Measurements from ENCODE around the gene NIM1K.
"Not testable (repeated sequence)": the region's sequence is repeated elsewhere in the genome, so short reads cannot be mapped to it uniquely, and the experiment has no call there.

Gene NIM1K

GRCh38 chr5:43298443-43298842, 106.4 kb downstream of the NIM1K start:
- no peak overlapping the region for H3K4me3 ChIP-seq (ENCODE audit: low read length)
- TF ChIP-seq ZNF274 (IDR thresholded peaks at IDR 0.05; ENCODE audit: low read depth, low read length): no peak

- H3K4me3 ChIP-seq (ENCODE audit: low read length): no peak overlapping the region
- no peak for TF ChIP-seq ZNF274 (IDR thresholded peaks at IDR 0.05; ENCODE audit: low read depth, low read length)
These were observed 108.1 kb downstream of the NIM1K start for GRCh38 chr5:43300112-43300511.

GRCh38 chr5:43301653-43302091, 109.6 kb downstream of the NIM1K start:
- no peak for TF ChIP-seq ZNF274 (IDR thresholded peaks at IDR 0.05; ENCODE audit: low read depth, low read length)
- H3K4me3 ChIP-seq (ENCODE audit: low read length): no peak overlapping the region

- TF ChIP-seq ZNF274 (IDR thresholded peaks at IDR 0.05; ENCODE audit: low read depth, low read length): no peak
These were observed 110.5 kb downstream of the NIM1K start for GRCh38 chr5:43302481-43302880.

GRCh38 chr5:43303242-43303641, 111.2 kb downstream of the NIM1K start:
- no peak for TF ChIP-seq ZNF274 (IDR thresholded peaks at IDR 0.05; ENCODE audit: low read depth, low read length)

More at GRCh38 chr5:43302481-43302880, 110.5 kb downstream of the NIM1K start:
- H3K4me3 ChIP-seq (ENCODE audit: low read length): no peak overlapping the region

GRCh38 chr5:43304525-43304924, 112.5 kb downstream of the NIM1K start:
- TF ChIP-seq ZNF274 (IDR thresholded peaks at IDR 0.05; ENCODE audit: low read depth, low read length): no peak
- H3K4me3 ChIP-seq (ENCODE audit: low read length): no peak overlapping the region

More at GRCh38 chr5:43303242-43303641, 111.2 kb downstream of the NIM1K start:
- no peak overlapping the region for H3K4me3 ChIP-seq (ENCODE audit: low read length)

- no peak overlapping the region for H3K4me3 ChIP-seq (ENCODE audit: low read length)
These were observed 114.0 kb downstream of the NIM1K start for GRCh38 chr5:43305948-43306565.

GRCh38 chr5:43306954-43307353, 114.9 kb downstream of the NIM1K start:
- not testable (repeated sequence) for H3K4me3 ChIP-seq (ENCODE audit: low read length)

More at GRCh38 chr5:43305948-43306565, 114.0 kb downstream of the NIM1K start:
- no peak for TF ChIP-seq ZNF274 (IDR thresholded peaks at IDR 0.05; ENCODE audit: low read depth, low read length)

- no peak overlapping the region for H3K4me3 ChIP-seq (ENCODE audit: low read length)
- no peak for TF ChIP-seq ZNF274 (IDR thresholded peaks at IDR 0.05; ENCODE audit: low read depth, low read length)
These were observed 117.1 kb downstream of the NIM1K start for GRCh38 chr5:43309122-43309521.

GRCh38 chr5:43309637-43310036, 117.6 kb downstream of the NIM1K start:
- H3K4me3 ChIP-seq (ENCODE audit: low read length): no peak overlapping the region
- no peak for TF ChIP-seq ZNF274 (IDR thresholded peaks at IDR 0.05; ENCODE audit: low read depth, low read length)

GRCh38 chr5:43312076-43312661, 120.1 kb downstream of the NIM1K start:
- peak overlapping the region; percentile 69 for H3K4me3 ChIP-seq (ENCODE audit: low read length)
- TF ChIP-seq ZNF274 (IDR thresholded peaks at IDR 0.05; ENCODE audit: low read depth, low read length): no peak

- TF ChIP-seq ZNF274 (IDR thresholded peaks at IDR 0.05; ENCODE audit: low read depth, low read length): no peak
- peak overlapping the region; percentile 69 for H3K4me3 ChIP-seq (ENCODE audit: low read length)
These were observed 120.6 kb downstream of the NIM1K start for GRCh38 chr5:43312699-43313034.

GRCh38 chr5:43313035-43313853, 121.2 kb downstream of the NIM1K start, which contains the start of gene HMGCS1:
Gene HMGCS1 (minus strand): TSS chr5:43313412. CDS start chr5:43298965, 14,447 bp downstream.
- TF ChIP-seq ZNF274 (IDR thresholded peaks at IDR 0.05; ENCODE audit: low read depth, low read length): no peak
- H3K4me3 ChIP-seq (ENCODE audit: low read length): peak within 1 kb of the TSS; percentile 69

- peak overlapping the region; percentile 20; the same call in 1 of the 2 replicates for H3K4me3 ChIP-seq (ENCODE audit: low read length)
- no peak for TF ChIP-seq ZNF274 (IDR thresholded peaks at IDR 0.05; ENCODE audit: low read depth, low read length)
These were observed 121.9 kb downstream of the NIM1K start for GRCh38 chr5:43313854-43314457.
